Measurements from ENCODE around the gene PLB1.
A peak's percentile ranks its signal among the peaks of the same experiment; 100 is the strongest.

Gene PLB1

GRCh38 chr2:28592481-28592880 is 96.6 kb downstream of the PLB1 start:
- no peak for DNase-seq

- no peak for DNase-seq
Measured at GRCh38 chr2:28593160-28593755, 97.4 kb downstream of the PLB1 start.

GRCh38 chr2:28594000-28594331 is 98.1 kb downstream of the PLB1 start:
- DNase-seq, result no peak

GRCh38 chr2:28594332-28595108 is 98.7 kb downstream of the PLB1 start:
- peak; percentile 89 for DNase-seq

GRCh38 chr2:28595323-28595722 is 99.5 kb downstream of the PLB1 start:
- DNase-seq, result no peak

GRCh38 chr2:28598484-28598883 is 102.6 kb downstream of the PLB1 start:
- DNase-seq, result no peak

- no peak for DNase-seq
Measured at GRCh38 chr2:28600181-28600580, 104.3 kb downstream of the PLB1 start.

- DNase-seq, result no peak
Measured at GRCh38 chr2:28601616-28602015, 105.8 kb downstream of the PLB1 start.

- DNase-seq, result no peak
Measured at GRCh38 chr2:28602136-28602660, 106.3 kb downstream of the PLB1 start.

GRCh38 chr2:28602751-28603639 is 107.1 kb downstream of the PLB1 start:
- DNase-seq, result no peak

- DNase-seq, result no peak
Measured at GRCh38 chr2:28603821-28604220, 108.0 kb downstream of the PLB1 start.

- no peak for DNase-seq
Measured at GRCh38 chr2:28604284-28604843, 108.5 kb downstream of the PLB1 start.

GRCh38 chr2:28606986-28607441 is 111.2 kb downstream of the PLB1 start:
- DNase-seq, result no peak

- DNase-seq, result no peak
Measured at GRCh38 chr2:28607730-28608499, 112.1 kb downstream of the PLB1 start.

GRCh38 chr2:28608500-28609424 is 112.9 kb downstream of the PLB1 start:
- DNase-seq, result no peak

GRCh38 chr2:28610583-28611201 is 114.8 kb downstream of the PLB1 start:
- peak; percentile 25 for DNase-seq

GRCh38 chr2:28612131-28612812 is 116.4 kb downstream of the PLB1 start:
- no peak for DNase-seq

- DNase-seq, result no peak
Measured at GRCh38 chr2:28613186-28613585, 117.3 kb downstream of the PLB1 start.

GRCh38 chr2:28613633-28614501 is 118.0 kb downstream of the PLB1 start:
- peak; percentile 19 for DNase-seq
